Dendritic cell treated with granulocyte-macrophage colony-stimulating factor and Interleukin-4, amounts not matched to agents 40 ng/mL and 50 ng/mL, for 4 days (primary cell): Measurements from ENCODE around the gene BABAM2.
"Not testable (repeated sequence)": the region's sequence is repeated elsewhere in the genome, so short reads cannot be mapped to it uniquely, and the experiment has no call there.

Experiments
- H3K27ac Mint-ChIP-seq: one replicate; pipeline ENCODE4 v1.8.0; 2022; ENCODE audit warnings: mild to moderate bottlenecking, mixed read lengths
- H3K27me3 Mint-ChIP-seq: one replicate; pipeline ENCODE4 v1.8.0; 2022; ENCODE audit warnings: mild to moderate bottlenecking, mixed read lengths
- H3K36me3 Mint-ChIP-seq: one replicate; pipeline ENCODE4 v1.8.0; 2022; ENCODE audit warnings: low read depth, mixed read lengths
- H3K4me1 Mint-ChIP-seq: one replicate; pipeline ENCODE4 v1.8.0; 2022; ENCODE audit warnings: low read depth, mixed read lengths
- H3K4me3 Mint-ChIP-seq: one replicate; pipeline ENCODE4 v1.8.0; 2022; ENCODE audit warnings: mild to moderate bottlenecking, moderate library complexity, mixed read lengths
- H3K9me3 Mint-ChIP-seq: one replicate; pipeline ENCODE4 v1.8.0; 2022; ENCODE audit warnings: mixed read lengths
- intact Hi-C: fragments of 100-400 bp; cut with micrococcal nuclease; formaldehyde crosslinking; loops from one replicate; pipeline ENCODE4 v1.15.0; 2022

The BABAM2 gene

GRCh38 chr2:28088970-28089369, 198.4 kb downstream of the BABAM2 start:
- Mint-ChIP-seq H3K9me3 (no peaks in the 10 kb centered on the region), H3K4me3 (no peak overlapping the region), H3K27ac (no peak overlapping the region), H3K27me3 (no peaks in the 10 kb centered on the region), H3K4me1 (peaks cover 8% of the 10 kb centered on the region), H3K36me3 (no peaks in the 10 kb centered on the region)
- intact Hi-C loops, result no loop called here

GRCh38 chr2:28089486-28089885, 199.0 kb downstream of the BABAM2 start:
- no peak overlapping the region for H3K27ac Mint-ChIP-seq
- no peaks in the 10 kb centered on the region for H3K9me3 Mint-ChIP-seq
- H3K36me3 Mint-ChIP-seq, result no peaks in the 10 kb centered on the region
- intact Hi-C loops, result no loop called here
- H3K4me1 Mint-ChIP-seq, result peaks cover 3% of the 10 kb centered on the region
- no peak overlapping the region for H3K4me3 Mint-ChIP-seq
- H3K27me3 Mint-ChIP-seq, result no peaks in the 10 kb centered on the region

GRCh38 chr2:28093308-28093707, 202.8 kb downstream of the BABAM2 start:
- Mint-ChIP-seq H3K36me3 (no peaks in the 10 kb centered on the region), H3K4me3 (no peak overlapping the region), H3K9me3 (no peaks in the 10 kb centered on the region), H3K27ac (no peak overlapping the region), H3K27me3 (no peaks in the 10 kb centered on the region), H3K4me1 (no peaks in the 10 kb centered on the region)
- intact Hi-C loops, result no loop called here

GRCh38 chr2:28093768-28094167, 203.2 kb downstream of the BABAM2 start:
- intact Hi-C loops, result no loop called here
- Mint-ChIP-seq H3K4me1 (no peaks in the 10 kb centered on the region), H3K36me3 (no peaks in the 10 kb centered on the region), H3K4me3 (no peak overlapping the region), H3K27me3 (no peaks in the 10 kb centered on the region), H3K27ac (no peak overlapping the region), H3K9me3 (no peaks in the 10 kb centered on the region)

- Mint-ChIP-seq H3K9me3 (no peaks in the 10 kb centered on the region), H3K4me3 (no peak overlapping the region), H3K27ac (no peak overlapping the region), H3K27me3 (no peaks in the 10 kb centered on the region), H3K36me3 (no peaks in the 10 kb centered on the region), H3K4me1 (no peaks in the 10 kb centered on the region)
- intact Hi-C loops, result no loop called here
Observed at GRCh38 chr2:28094739-28095138, 204.2 kb downstream of the BABAM2 start.

- no peaks in the 10 kb centered on the region for H3K4me1 Mint-ChIP-seq
- H3K27ac Mint-ChIP-seq, result no peak overlapping the region
- intact Hi-C loops, result no loop called here
- H3K9me3 Mint-ChIP-seq, result no peaks in the 10 kb centered on the region
- peaks cover 3% of the 10 kb centered on the region for H3K36me3 Mint-ChIP-seq
- H3K4me3 Mint-ChIP-seq, result no peak overlapping the region
- no peaks in the 10 kb centered on the region for H3K27me3 Mint-ChIP-seq
Observed at GRCh38 chr2:28095622-28096021, 205.1 kb downstream of the BABAM2 start.

- Mint-ChIP-seq H3K27me3 (no peaks in the 10 kb centered on the region), H3K27ac (no peak overlapping the region), H3K36me3 (peaks cover 6% of the 10 kb centered on the region), H3K4me3 (no peak overlapping the region), H3K4me1 (no peaks in the 10 kb centered on the region), H3K9me3 (no peaks in the 10 kb centered on the region)
- intact Hi-C loops, result no loop called here
Observed at GRCh38 chr2:28096421-28096820, 205.9 kb downstream of the BABAM2 start.

- Mint-ChIP-seq H3K27ac (no peak overlapping the region), H3K27me3 (no peaks in the 10 kb centered on the region), H3K4me3 (no peak overlapping the region), H3K4me1 (no peaks in the 10 kb centered on the region), H3K9me3 (no peaks in the 10 kb centered on the region), H3K36me3 (peaks cover 6% of the 10 kb centered on the region)
- intact Hi-C loops, result no loop called here
Observed at GRCh38 chr2:28098501-28099225, 208.1 kb downstream of the BABAM2 start.

- H3K4me3 Mint-ChIP-seq, result no peak overlapping the region
- H3K27me3 Mint-ChIP-seq, result no peaks in the 10 kb centered on the region
- H3K4me1 Mint-ChIP-seq, result no peaks in the 10 kb centered on the region
- intact Hi-C loops, result no loop called here
- no peak overlapping the region for H3K27ac Mint-ChIP-seq
- no peaks in the 10 kb centered on the region for H3K9me3 Mint-ChIP-seq
- H3K36me3 Mint-ChIP-seq, result peaks cover 6% of the 10 kb centered on the region
Observed at GRCh38 chr2:28101123-28101522, 210.6 kb downstream of the BABAM2 start.

- H3K9me3 Mint-ChIP-seq, result no peaks in the 10 kb centered on the region
- peaks cover 6% of the 10 kb centered on the region for H3K36me3 Mint-ChIP-seq
- no peak overlapping the region for H3K4me3 Mint-ChIP-seq
- H3K4me1 Mint-ChIP-seq, result no peaks in the 10 kb centered on the region
- no peak overlapping the region for H3K27ac Mint-ChIP-seq
- intact Hi-C loops, result no loop called here
- H3K27me3 Mint-ChIP-seq, result no peaks in the 10 kb centered on the region
Observed at GRCh38 chr2:28101892-28102291, 211.4 kb downstream of the BABAM2 start.

GRCh38 chr2:28102455-28102874, 211.9 kb downstream of the BABAM2 start:
- Mint-ChIP-seq H3K36me3 (peaks cover 6% of the 10 kb centered on the region), H3K27ac (no peak overlapping the region), H3K4me1 (no peaks in the 10 kb centered on the region), H3K27me3 (no peaks in the 10 kb centered on the region), H3K9me3 (no peaks in the 10 kb centered on the region), H3K4me3 (no peak overlapping the region)
- intact Hi-C loops, result no loop called here

- H3K27me3 Mint-ChIP-seq, result no peaks in the 10 kb centered on the region
- H3K27ac Mint-ChIP-seq, result no peak overlapping the region
- no peaks in the 10 kb centered on the region for H3K9me3 Mint-ChIP-seq
- H3K36me3 Mint-ChIP-seq, result peaks cover 6% of the 10 kb centered on the region
- no peaks in the 10 kb centered on the region for H3K4me1 Mint-ChIP-seq
- intact Hi-C loops, result no loop called here
- H3K4me3 Mint-ChIP-seq, result no peak overlapping the region
Observed at GRCh38 chr2:28103611-28104010, 213.1 kb downstream of the BABAM2 start.

- no peaks in the 10 kb centered on the region for H3K9me3 Mint-ChIP-seq
- no peak overlapping the region for H3K27ac Mint-ChIP-seq
- intact Hi-C loops, result no loop called here
- H3K4me3 Mint-ChIP-seq, result no peak overlapping the region
- H3K36me3 Mint-ChIP-seq, result no peaks in the 10 kb centered on the region
- no peaks in the 10 kb centered on the region for H3K4me1 Mint-ChIP-seq
- H3K27me3 Mint-ChIP-seq, result no peaks in the 10 kb centered on the region
Observed at GRCh38 chr2:28108143-28108542, 217.6 kb downstream of the BABAM2 start.

- H3K27ac Mint-ChIP-seq, intact Hi-C loops, H3K27me3 Mint-ChIP-seq, H3K36me3 Mint-ChIP-seq, H3K4me3 Mint-ChIP-seq, H3K4me1 Mint-ChIP-seq, H3K9me3 Mint-ChIP-seq: not testable (repeated sequence)
Observed at GRCh38 chr2:28113771-28114170, 223.2 kb downstream of the BABAM2 start.

GRCh38 chr2:28117104-28117596, 226.6 kb downstream of the BABAM2 start:
- Mint-ChIP-seq H3K27ac (no peak overlapping the region), H3K36me3 (no peaks in the 10 kb centered on the region)
- intact Hi-C loops, result no loop called here

More at GRCh38 chr2:28117104-28117596, 226.6 kb downstream of the BABAM2 start:
- Mint-ChIP-seq H3K27me3 (no peaks in the 10 kb centered on the region), H3K4me1 (peaks cover 11% of the 10 kb centered on the region), H3K4me3 (no peak overlapping the region), H3K9me3 (peaks cover 5% of the 10 kb centered on the region)
